Activated CD4-positive, alpha-beta T cell treated with anti-CD3 and anti-CD28 coated beads, Interleukin-2, amount 50 U/mL, for 24 hours (primary cell): Measurements from ENCODE around the gene KLHL28.

Source experiments
- DNase-seq, 2 donors: peaks; one replicate each; pipeline ENCODE4 v3.0.0-alpha.2; 2020; ENCODE audit warnings: low read depth in 1 of 2, low spot score in 1 of 2

The KLHL28 gene

GRCh38 chr14:44960646-44961045, 1.1 kb downstream of the KLHL28 start:
- DNase-seq = no peak

- no peak for DNase-seq
Measured at GRCh38 chr14:44960146-44960545, 1.6 kb downstream of the KLHL28 start.

GRCh38 chr14:44959538-44959937, 2.2 kb downstream of the KLHL28 start:
- DNase-seq = no peak

GRCh38 chr14:44956866-44957265, 4.9 kb downstream of the KLHL28 start:
- DNase-seq = no peak

GRCh38 chr14:44955528-44955927, 6.2 kb downstream of the KLHL28 start:
- DNase-seq = no peak

GRCh38 chr14:44954750-44955149, 7.0 kb downstream of the KLHL28 start:
- DNase-seq = no peak

GRCh38 chr14:44952391-44953110, 9.2 kb downstream of the KLHL28 start:
- DNase-seq = no peak

- DNase-seq = no peak
Measured at GRCh38 chr14:44951051-44951450, 10.7 kb downstream of the KLHL28 start.

- DNase-seq = no peak
Measured at GRCh38 chr14:44945264-44945663, 16.5 kb downstream of the KLHL28 start.

- no peak for DNase-seq
Measured at GRCh38 chr14:44944107-44944506, 17.6 kb downstream of the KLHL28 start.

- DNase-seq = no peak
Measured at GRCh38 chr14:44942436-44942835, 19.3 kb downstream of the KLHL28 start.

- DNase-seq = no peak
Measured at GRCh38 chr14:44941591-44941990, 20.2 kb downstream of the KLHL28 start.

- no peak for DNase-seq
Measured at GRCh38 chr14:44940944-44941343, 20.8 kb downstream of the KLHL28 start.

- DNase-seq = no peak
Measured at GRCh38 chr14:44940211-44940610, 21.5 kb downstream of the KLHL28 start.

GRCh38 chr14:44937547-44937946, 24.2 kb downstream of the KLHL28 start:
- no peak for DNase-seq

- no peak for DNase-seq
Measured at GRCh38 chr14:44935155-44935554, 26.6 kb downstream of the KLHL28 start.

GRCh38 chr14:44928793-44929192, 33.0 kb downstream of the KLHL28 start:
- DNase-seq = no peak

- no peak for DNase-seq
Measured at GRCh38 chr14:44914849-44915248, 46.9 kb downstream of the KLHL28 start.

- no peak for DNase-seq
Measured at GRCh38 chr14:44912041-44912869, 49.5 kb downstream of the KLHL28 start.

GRCh38 chr14:44910821-44911220, 50.9 kb downstream of the KLHL28 start:
- DNase-seq = no peak

GRCh38 chr14:44901696-44902095, 60.1 kb downstream of the KLHL28 start:
- no peak for DNase-seq

GRCh38 chr14:44898551-44898950, 63.2 kb downstream of the KLHL28 start:
- DNase-seq = no peak

GRCh38 chr14:44897845-44898151, 63.9 kb downstream of the KLHL28 start:
- DNase-seq = no peak
